K562 (cell line): ENCODE data around the gene TIGAR. TPM values are rescaled to one million over a fixed set of nuclear protein-coding genes. Genes with fewer than 3 reads are reported as not detected.

Source experiments
- CEBPG ChIP-seq, 3 experiments: fragments of 200-800 bp in 1 of 3; sonication (Bioruptor generic) in 1 of 3; sonication (generic) in 1 of 3; formaldehyde crosslinking in 1 of 3; IDR thresholded peaks in 2 of 3; conservative IDR thresholded peaks in 1 of 3; 2 replicates each; pipeline versions ENCODE4 v1.6.1 to v1.8.0; 2016 to 2022; ENCODE audit warnings: missing compliant biosample characterization in 2 of 3, missing genetic modification characterization in 2 of 3, mild to moderate bottlenecking in 1 of 3, missing genetic modification reagents in 1 of 3
- CREBBP ChIP-seq: IDR thresholded peaks from one replicate; pipeline ENCODE4 v1.6.1; 2012; ENCODE audit warnings: low read depth, mild to moderate bottlenecking, control low read depth, inconsistent platforms, low read length
- DEAF1 ChIP-seq: fragments of 450-650 bp; formaldehyde crosslinking; IDR thresholded peaks from 2 replicates; pipeline ENCODE4 v1.4.0; 2020; ENCODE audit warnings: mild to moderate bottlenecking, moderate library complexity
- ELF2 ChIP-seq: fragments of 250-450 bp; sonication (Bioruptor Pico); IDR thresholded peaks from 2 replicates; pipeline ENCODE4 v1.5.0; 2021; ENCODE audit warnings: mild to moderate bottlenecking
- GABPB1 ChIP-seq: sonication (generic); formaldehyde crosslinking; IDR thresholded peaks from 2 replicates; pipeline ENCODE4 v1.8.0; 2022; ENCODE audit warnings: mild to moderate bottlenecking, missing genetic modification reagents
- GATAD2A ChIP-seq: fragments of 450-650 bp; IDR thresholded peaks from 2 replicates; pipeline ENCODE4 v1.6.1; 2017
- HNRNPUL1 ChIP-seq: fragments of 200-400 bp; formaldehyde crosslinking; IDR thresholded peaks from 2 replicates; pipeline ENCODE4 v1.6.1; 2017; ENCODE audit warnings: low read length
- KAT7 ChIP-seq: sonication (generic); formaldehyde crosslinking; IDR thresholded peaks from 2 replicates; pipeline ENCODE4 v1.8.0; 2022; ENCODE audit warnings: missing genetic modification reagents, mild to moderate bottlenecking, borderline replicate concordance
- KHSRP ChIP-seq: fragments of 450-650 bp; IDR thresholded peaks from 2 replicates; pipeline ENCODE4 v1.6.1; 2017
- L3MBTL2 ChIP-seq: fragments of 450-650 bp; IDR thresholded peaks from 2 replicates; pipeline ENCODE4 v1.6.1; 2016; ENCODE audit warnings: mild to moderate bottlenecking, moderate library complexity
- MITF ChIP-seq: IDR thresholded peaks from 2 replicates; pipeline ENCODE4 v1.6.1; 2014; ENCODE audit warnings: antibody characterized with exemption
- MNT ChIP-seq, 2 experiments: fragments of 450-650 bp; conservative IDR thresholded peaks; 2 replicates each; pipeline ENCODE4 v1.6.1; 2017; ENCODE audit warnings: mild to moderate bottlenecking in 2 of 2, moderate library complexity in 2 of 2
- MYC ChIP-seq, 2 experiments: fragments of 250-450 bp in 1 of 2; sonication (Bioruptor Pico) in 1 of 2; IDR thresholded peaks; 2 replicates each; pipeline versions ENCODE4 v1.5.1 to v1.6.1; 2012 to 2021; ENCODE audit warnings: low read depth in 2 of 2, borderline replicate concordance in 1 of 2, improper control_type of control experiment in 1 of 2, low read length in 1 of 2, mild to moderate bottlenecking in 1 of 2, moderate library complexity in 1 of 2
- NCOA1 ChIP-seq: fragments of 450-650 bp; IDR thresholded peaks from 2 replicates; pipeline ENCODE4 v1.6.1; 2016; ENCODE audit warnings: low read depth
- NCOA6 ChIP-seq: fragments of 450-650 bp; IDR thresholded peaks from 2 replicates; pipeline ENCODE4 v1.6.1; 2017; ENCODE audit warnings: mild to moderate bottlenecking
- UBTF ChIP-seq, 2 experiments: IDR thresholded peaks; 2 replicates each; pipeline ENCODE4 v1.6.1; 2012; ENCODE audit warnings: improper control_type of control experiment in 2 of 2, low read depth in 2 of 2, low read length in 2 of 2, borderline replicate concordance in 1 of 2
- XRCC5 ChIP-seq: fragments of 200-400 bp; formaldehyde crosslinking; IDR thresholded peaks from 2 replicates; pipeline ENCODE4 v1.6.1; 2017; ENCODE audit warnings: low read depth, mild to moderate bottlenecking, low read length
- ZFPM2 ChIP-seq: fragments of 250-450 bp; sonication (Bioruptor Pico); IDR thresholded peaks from 2 replicates; pipeline ENCODE4 v1.5.1; 2022; ENCODE audit warnings: mild to moderate bottlenecking
- ZKSCAN8 ChIP-seq: fragments of 200-800 bp; sonication (Bioruptor generic); IDR thresholded peaks from 2 replicates; pipeline ENCODE4 v1.6.1; 2016; ENCODE audit warnings: missing genetic modification characterization, missing compliant biosample characterization
- ZNF263 ChIP-seq: sonication (generic); formaldehyde crosslinking; IDR thresholded peaks from 2 replicates; pipeline ENCODE4 v1.8.0; 2022; ENCODE audit warnings: mild to moderate bottlenecking, missing genetic modification reagents, borderline replicate concordance
- ZNF354B ChIP-seq: fragments of 250-450 bp; sonication (Bioruptor Pico); IDR thresholded peaks from 2 replicates; pipeline ENCODE4 v1.4.0; 2020
- ZSCAN29 ChIP-seq: fragments of 450-650 bp; IDR thresholded peaks from 2 replicates; pipeline ENCODE4 v1.6.1; 2017
- polyA plus RNA-seq, 8 experiments: library from polyadenylated mRNA; depleted of rRNA in 4 of 8; stranded (reverse) in 5 of 8; unstranded in 3 of 8; fragments of >200 nt; fragmentation: Nextera tagmentation in 2 of 8; fragmentation: Illumina TruSeq in 1 of 8; extraction: Ambion mirVana in 2 of 8; extraction: Trizol in 1 of 8; gene quantifications; 2 replicates each; pipeline versions ENCODE4 v1.2.1 to v1.2.3, GENCODE V29; 2011 to 2014; ENCODE audit warnings: inconsistent platforms in 1 of 8, missing spikeins in 1 of 8
- total RNA-seq, 7 experiments: library from RNA; depleted of rRNA in 6 of 7; stranded (reverse); fragments of >200 nt in 6 of 7; fragmentation: Illumina TruSeq in 2 of 7; extraction: Trizol in 2 of 7; gene quantifications; 2 replicates each; pipeline versions ENCODE4 v1.2.1 to v1.2.3, GENCODE V29; 2011 to 2021; ENCODE audit warnings: low replicate concordance in 1 of 7

Gene TIGAR
- total and polyA plus RNA-seq, 9 of the 15 experiments (the other 6 are each of a cell fraction or from before 2014, with no cell fraction given), result 0.11 to 1.0 (median 0.53) TPM; not detected in 2

- TF ChIP-seq MNT (conservative IDR thresholded peaks at IDR 0.05), result 0 out of 4 replicates have a peak, but pooled peaks of 1 of the 2 experiments have one; percentile 12
- TF ChIP-seq ZFPM2 (CRISPR knock-in tag), result no peak
- no peak for TF ChIP-seq ZNF354B (CRISPR knock-in tag)
- TF ChIP-seq MYC (IDR thresholded peaks at IDR 0.05; ENCODE audit: low read depth, low read length), result peak; percentile 36; the same call in 1 of the 2 replicates
- TF ChIP-seq MYC (CRISPR knock-in tag; IDR thresholded peaks at IDR 0.05; ENCODE audit: borderline replicate concordance, low read depth), result no peak
- no peak for TF ChIP-seq NCOA1
- TF ChIP-seq DEAF1 (CRISPR knock-in tag), result no peak
- TF ChIP-seq GABPB1 (CRISPR knock-in tag), result no peak
- TF ChIP-seq CREBBP, result no peak
- TF ChIP-seq ZNF263, result peak; percentile 35; the same call in 1 of the 2 replicates
- TF ChIP-seq XRCC5, result no peak
- TF ChIP-seq GATAD2A, result no peak
- TF ChIP-seq ELF2 (CRISPR knock-in tag), result no peak
- TF ChIP-seq CEBPG (CRISPR knock-in tag; IDR thresholded peaks at IDR 0.05), result no peak
- TF ChIP-seq CEBPG (tag; conservative IDR thresholded peaks at IDR 0.05 in 1 of 2, IDR thresholded peaks at IDR 0.05 in 1 of 2), result no peak
- TF ChIP-seq KHSRP, result no peak
- TF ChIP-seq ZKSCAN8 (CRISPR knock-in tag), result no peak
- no peak for TF ChIP-seq ZSCAN29
- no peak for TF ChIP-seq HNRNPUL1
- peak; percentile 14; the same call in 1 of the 2 replicates for TF ChIP-seq L3MBTL2
- no peak; a peak in 1 of 4 replicates for TF ChIP-seq UBTF (IDR thresholded peaks at IDR 0.05; ENCODE audit: borderline replicate concordance in 1 of 2, low read depth in 2 of 2, low read length in 2 of 2)
- TF ChIP-seq KAT7 (CRISPR knock-in tag), result no peak
- TF ChIP-seq MITF, result no peak
- TF ChIP-seq NCOA6, result no peak
Measured at GRCh38 chr12:4274396-4275015, 46.5 kb upstream of the TIGAR start (continued).
